Fibroblast of the aortic adventitia (primary cell): ENCODE data around the gene RPRD1A. TPM values are rescaled to one million over a fixed set of nuclear protein-coding genes. Genes with fewer than 3 reads are reported as not detected.
"Not testable (repeated sequence)": the region's sequence is repeated elsewhere in the genome, so short reads cannot be mapped to it uniquely, and the experiment has no call there.

ENCODE experiments used
- DNase-seq: peaks from one replicate; pipeline ENCODE4 v3.0.0-alpha.2; 2010; ENCODE audit warnings: low read depth
- H3K4me3 ChIP-seq: 2 replicates; pipeline ENCODE4 v1.5.1; 2011; ENCODE audit warnings: low read depth, mild to moderate bottlenecking, control low read depth, low read length, moderate library complexity
- CTCF ChIP-seq: IDR thresholded peaks from 2 replicates; pipeline ENCODE4 v1.5.1; 2011; ENCODE audit warnings: mild to moderate bottlenecking, low read length, control low read depth, inconsistent platforms; ENCODE audit not compliant: insufficient read depth
- total RNA-seq: library from RNA; depleted of rRNA; stranded (reverse); fragments of >200 nt; gene quantifications from 2 replicates; pipeline ENCODE4 v1.2.3, GENCODE V29; 2012; ENCODE audit warnings: low replicate concordance

Gene RPRD1A
- total RNA-seq = 32.6 and 47.4 TPM in 2 replicates

- peak within 1 kb of the TSS; percentile 70 for H3K4me3 ChIP-seq
- DNase-seq = peak; percentile 90
- no peak for TF ChIP-seq CTCF
Observed at GRCh38 chr18:36067055-36067957, at the start of gene RPRD1A. Gene RPRD1A (minus strand): TSS chr18:36067559. CDS start chr18:36067404, 155 bp downstream.

GRCh38 chr18:36116771-36117170, 49.4 kb upstream of the RPRD1A start:
- not testable (repeated sequence) for DNase-seq, H3K4me3 ChIP-seq

GRCh38 chr18:36114738-36115137, 47.4 kb upstream of the RPRD1A start:
- H3K4me3 ChIP-seq = no peak overlapping the region
- TF ChIP-seq CTCF = no peak
- no peak for DNase-seq

DNA sequence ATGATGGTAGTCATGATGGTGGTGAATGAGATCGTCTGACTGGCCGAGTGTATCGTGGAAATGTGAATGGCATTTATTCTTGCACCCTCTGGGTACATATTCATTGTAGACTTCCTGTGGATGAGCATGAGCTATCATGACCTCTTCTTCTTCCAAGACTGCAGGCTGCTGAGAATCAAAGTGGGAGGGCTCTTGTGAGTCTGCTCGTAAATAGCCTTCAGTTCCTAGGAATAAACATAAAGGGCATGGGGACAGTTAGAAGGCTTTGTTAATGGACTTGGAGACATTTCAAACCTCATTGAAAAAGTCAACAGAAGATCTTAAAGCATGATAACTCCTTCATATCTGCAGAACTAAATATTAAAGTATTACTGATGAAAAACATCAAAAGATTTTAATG, 46.9 kb upstream of the RPRD1A start:
- no peak for TF ChIP-seq CTCF
- H3K4me3 ChIP-seq = no peak overlapping the region
- DNase-seq = no peak

- no peak for TF ChIP-seq CTCF
- H3K4me3 ChIP-seq = no peak overlapping the region
- DNase-seq = no peak
Observed at GRCh38 chr18:36112302-36112701, 44.9 kb upstream of the RPRD1A start.

DNA sequence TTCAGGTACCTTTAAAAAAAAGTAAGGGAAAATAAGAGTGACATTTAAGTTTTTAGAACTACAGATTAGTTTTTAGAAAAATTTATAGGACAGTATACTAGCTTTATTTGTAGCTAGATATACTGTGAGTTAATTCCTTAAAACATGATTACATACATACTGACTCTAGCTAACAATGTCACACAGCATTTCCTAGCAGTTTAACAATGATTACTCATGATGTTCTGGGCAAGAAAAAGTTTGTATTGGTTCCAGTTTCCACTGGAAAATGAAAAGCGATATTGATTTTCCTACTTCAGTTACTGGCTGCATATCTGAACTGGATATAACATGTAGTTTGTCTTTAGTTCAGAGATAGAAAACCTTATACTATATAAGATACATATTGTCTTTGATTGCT, 42.4 kb upstream of the RPRD1A start:
- no peak overlapping the region for H3K4me3 ChIP-seq
- DNase-seq = no peak
- no peak for TF ChIP-seq CTCF

DNA sequence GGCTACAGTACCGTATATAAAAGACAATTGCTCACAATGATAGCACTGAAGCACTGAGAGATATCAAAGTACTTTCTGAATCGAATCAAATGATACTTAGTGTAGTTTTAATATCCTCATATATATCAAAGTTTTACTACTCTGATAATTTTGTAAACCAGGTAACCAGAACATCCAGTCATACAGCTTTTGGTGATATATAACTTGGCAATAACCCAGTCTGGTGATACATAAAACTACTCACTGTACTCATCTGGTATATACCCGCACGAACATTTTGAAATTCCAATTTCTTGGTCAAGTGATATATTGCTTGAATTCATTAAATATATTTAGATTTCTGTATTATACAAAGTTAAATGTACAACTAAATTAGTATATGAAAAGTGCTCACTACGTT, 41.2 kb upstream of the RPRD1A start:
- DNase-seq = no peak
- no peak for TF ChIP-seq CTCF
- H3K4me3 ChIP-seq = no peak overlapping the region
